Measurements from ENCODE around the gene QSOX2.

Gene QSOX2

GRCh38 chr9:136201609-136202453 lies 43.8 kb downstream of the QSOX2 start:
- no peak for DNase-seq

DNA sequence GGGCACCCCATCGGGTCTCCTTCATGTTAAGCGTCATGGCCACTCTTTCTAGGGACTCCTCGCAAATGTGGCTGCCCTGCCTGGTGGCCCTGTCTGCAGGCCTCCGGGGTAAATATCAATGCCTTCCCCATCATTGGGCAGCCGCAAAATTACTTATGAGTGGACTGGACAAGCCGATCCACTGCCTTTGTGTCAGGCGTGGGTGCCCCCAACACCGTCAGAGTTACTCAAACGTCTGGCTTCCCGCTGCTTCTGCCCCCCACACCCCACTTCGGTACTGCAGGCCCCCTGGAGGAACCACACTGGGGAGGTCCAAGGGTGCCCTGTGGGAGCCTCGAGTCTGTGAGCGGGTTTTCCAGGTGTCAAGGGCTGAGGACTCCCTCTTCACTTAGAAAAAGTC lies 44.4 kb downstream of the QSOX2 start:
- no peak for DNase-seq

DNA sequence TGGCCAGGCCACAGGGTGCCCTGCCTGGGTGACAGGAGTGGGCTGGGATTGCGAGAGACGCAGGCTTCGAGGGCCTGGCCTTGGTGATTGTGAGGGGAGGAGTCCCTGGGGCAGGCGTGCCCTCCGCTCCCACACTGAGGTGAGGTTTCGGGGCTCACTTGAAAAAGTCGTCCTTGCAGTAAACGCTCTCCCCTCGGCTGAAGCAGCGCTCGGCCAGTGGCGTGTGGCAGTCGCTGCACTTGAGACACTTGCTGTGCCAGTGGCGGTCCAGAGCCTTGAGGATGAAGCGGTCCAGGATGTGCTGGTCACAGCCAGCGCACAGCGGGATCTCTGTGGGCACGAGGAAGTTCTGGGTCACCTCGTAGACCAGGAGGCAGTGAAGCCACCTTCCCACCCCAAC lies 45.2 kb downstream of the QSOX2 start:
- DNase-seq: no peak

DNA sequence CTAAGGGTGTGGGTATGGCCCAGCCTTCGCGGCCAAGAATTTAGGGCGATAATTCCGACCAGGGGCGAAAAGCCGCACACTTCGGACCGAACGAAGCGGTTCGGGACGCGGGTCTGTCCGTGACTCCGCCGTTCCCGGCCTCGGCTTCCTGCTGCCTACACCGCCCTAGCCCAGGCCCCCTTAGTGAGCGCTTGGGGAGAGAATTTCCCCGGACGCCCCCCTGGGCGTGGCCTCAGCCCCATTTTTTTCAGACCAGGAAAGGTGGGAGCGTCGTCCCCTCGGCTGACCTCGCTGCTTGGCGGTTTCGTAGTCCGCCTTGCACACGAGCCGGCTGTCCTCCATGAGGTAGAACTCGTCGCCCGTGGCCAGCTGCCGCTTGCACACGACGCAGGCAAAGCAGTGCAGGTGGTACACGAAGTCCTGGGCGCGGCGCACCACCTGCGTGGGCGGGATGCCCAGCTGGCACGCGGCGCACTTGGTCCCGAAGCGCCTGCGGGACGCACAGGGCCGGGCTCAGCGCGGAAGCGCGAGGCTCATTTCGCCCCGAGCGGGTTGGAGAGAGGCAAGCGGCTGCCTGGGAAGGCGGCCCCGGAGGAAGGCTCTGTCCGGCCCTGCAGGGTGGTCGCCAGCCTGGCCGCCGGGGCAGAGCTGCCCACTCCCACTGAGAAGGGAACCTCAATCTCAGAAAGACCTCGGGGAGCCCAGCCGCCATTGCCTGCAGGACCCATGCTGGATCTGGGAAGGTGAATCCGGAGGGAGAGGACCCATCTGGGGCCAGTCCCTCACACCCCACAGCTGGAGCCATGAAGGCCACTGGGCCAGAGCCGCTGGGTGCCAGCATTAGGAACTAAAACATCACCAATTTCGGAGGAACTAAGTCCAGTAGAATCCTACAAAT lies 46.0 kb downstream of the QSOX2 start:
- no peak for DNase-seq

GRCh38 chr9:136198605-136199083 lies 47.0 kb downstream of the QSOX2 start:
- DNase-seq: no peak

GRCh38 chr9:136197930-136198604 lies 47.5 kb downstream of the QSOX2 start:
- DNase-seq: no peak

DNA sequence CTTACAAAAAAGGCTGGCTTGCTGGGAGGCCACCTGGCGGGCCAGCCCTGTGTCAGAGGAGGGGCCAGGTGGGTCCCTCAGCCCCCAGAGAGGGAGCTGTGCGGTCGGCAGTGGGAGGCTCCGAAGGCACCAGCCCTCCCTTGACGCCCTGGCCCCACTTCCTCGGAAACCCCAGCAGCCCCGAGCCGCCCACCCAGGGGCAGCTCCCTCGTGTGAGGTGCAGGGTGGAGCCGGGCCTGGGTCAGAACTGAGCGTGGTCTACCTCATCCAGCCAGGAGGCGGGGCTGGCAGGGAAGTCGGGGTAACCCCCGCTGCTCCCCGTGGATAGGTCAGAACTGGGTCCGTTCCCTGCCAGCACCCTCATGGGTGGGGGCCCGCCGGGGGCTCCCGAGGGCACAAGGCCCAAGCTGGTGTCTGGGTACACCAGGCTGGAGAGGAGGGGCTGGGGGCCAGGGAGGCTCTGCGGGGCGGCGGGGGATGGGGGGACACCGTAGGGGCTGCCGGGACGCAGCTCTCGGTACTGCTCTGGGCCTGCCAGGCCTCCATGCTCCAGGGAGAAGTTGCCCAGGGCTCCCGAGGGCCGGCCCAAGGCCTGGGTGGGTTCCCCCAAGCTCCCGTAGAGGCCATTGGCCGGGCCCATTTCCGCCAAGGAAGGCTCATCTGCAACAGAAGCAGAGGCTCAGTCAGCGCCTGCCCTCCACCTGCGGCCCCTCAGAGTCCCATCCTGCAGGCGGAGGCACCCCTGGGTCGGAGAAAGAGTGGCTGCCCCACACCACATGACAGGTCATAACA lies 48.3 kb downstream of the QSOX2 start:
- DNase-seq: no peak

GRCh38 chr9:136196404-136197083 lies 49.1 kb downstream of the QSOX2 start:
- DNase-seq: no peak

DNA sequence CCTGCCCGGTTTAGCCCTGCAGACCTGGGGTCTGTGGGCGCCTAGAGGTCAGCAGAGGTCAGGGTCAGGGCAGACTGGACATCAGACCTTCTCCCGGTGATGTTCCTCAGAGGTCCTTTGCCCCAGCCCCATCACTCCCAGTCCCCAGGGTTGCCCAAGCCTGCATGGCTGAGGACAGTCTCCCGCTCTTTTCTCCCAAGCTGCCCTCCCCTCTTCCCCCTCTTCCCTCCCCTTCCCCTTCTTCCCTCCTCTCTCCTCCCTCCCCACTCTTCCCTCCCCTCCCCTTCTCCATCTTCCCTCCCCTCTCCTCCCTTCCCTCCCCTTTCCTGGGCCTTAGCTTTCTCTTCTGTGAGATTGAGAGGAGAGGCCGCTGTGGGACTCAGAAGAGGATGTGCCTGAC lies 51.1 kb downstream of the QSOX2 start:
- DNase-seq: no peak

GRCh38 chr9:136193891-136194279 lies 51.7 kb downstream of the QSOX2 start:
- DNase-seq: no peak

GRCh38 chr9:136193127-136193890 lies 52.3 kb downstream of the QSOX2 start:
- DNase-seq: no peak

DNA sequence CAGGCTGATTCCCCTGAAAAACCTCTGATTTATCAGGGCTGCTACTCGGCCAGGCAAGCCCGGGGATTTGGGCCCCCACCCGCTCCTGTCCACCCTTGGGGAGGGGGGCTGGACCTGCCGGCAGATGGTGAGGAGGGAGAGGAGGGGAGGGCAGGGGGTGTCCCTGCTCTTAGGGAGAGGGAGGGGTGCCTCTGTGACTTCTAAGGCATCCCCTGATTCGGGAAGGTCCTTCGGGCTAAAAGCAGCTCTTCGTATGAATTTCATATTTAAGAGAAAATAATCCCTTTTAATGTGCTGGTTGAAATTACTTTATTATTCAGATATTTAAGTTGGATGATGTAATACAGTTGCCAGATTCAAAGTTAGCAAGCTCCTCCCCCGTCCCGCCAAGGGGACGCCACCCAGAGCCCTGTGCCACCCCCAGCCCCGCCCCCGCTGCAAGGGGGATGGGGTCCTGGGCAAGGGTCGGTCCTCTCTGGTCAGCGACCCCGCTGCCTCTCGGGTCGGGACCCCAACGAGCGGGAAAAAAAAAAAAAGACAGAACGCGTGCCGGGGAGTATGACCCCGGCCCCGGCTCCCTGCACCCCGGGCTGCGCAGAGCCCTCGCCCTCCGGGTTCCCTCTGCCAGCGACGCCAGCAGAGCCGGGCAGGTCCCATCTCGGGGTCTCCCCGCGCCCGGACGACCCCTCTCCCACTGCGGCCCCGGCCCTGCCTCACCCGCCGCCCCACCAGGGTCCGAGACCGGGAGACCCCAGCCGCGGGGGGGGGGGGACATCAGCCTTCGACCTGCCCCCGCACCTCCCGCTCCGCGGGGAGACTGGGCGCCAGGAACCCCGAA lies 53.1 kb downstream of the QSOX2 start:
- DNase-seq: no peak

DNA sequence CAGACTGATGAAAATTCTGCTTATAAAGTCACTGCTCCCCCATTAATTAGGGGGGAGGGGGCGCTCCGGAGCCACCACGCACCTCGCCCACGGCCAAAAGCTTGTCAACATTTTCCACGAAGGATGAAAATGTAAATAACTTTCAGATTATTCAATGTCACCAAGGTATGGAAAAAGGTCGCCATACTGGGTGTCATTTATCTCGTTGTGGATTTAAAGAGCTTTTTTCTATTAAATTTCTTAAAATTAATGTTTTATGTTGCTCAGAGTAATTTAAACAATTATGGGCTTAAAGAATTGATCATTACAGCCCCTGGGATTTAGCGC lies 53.7 kb downstream of the QSOX2 start:
- no peak for DNase-seq

DNA sequence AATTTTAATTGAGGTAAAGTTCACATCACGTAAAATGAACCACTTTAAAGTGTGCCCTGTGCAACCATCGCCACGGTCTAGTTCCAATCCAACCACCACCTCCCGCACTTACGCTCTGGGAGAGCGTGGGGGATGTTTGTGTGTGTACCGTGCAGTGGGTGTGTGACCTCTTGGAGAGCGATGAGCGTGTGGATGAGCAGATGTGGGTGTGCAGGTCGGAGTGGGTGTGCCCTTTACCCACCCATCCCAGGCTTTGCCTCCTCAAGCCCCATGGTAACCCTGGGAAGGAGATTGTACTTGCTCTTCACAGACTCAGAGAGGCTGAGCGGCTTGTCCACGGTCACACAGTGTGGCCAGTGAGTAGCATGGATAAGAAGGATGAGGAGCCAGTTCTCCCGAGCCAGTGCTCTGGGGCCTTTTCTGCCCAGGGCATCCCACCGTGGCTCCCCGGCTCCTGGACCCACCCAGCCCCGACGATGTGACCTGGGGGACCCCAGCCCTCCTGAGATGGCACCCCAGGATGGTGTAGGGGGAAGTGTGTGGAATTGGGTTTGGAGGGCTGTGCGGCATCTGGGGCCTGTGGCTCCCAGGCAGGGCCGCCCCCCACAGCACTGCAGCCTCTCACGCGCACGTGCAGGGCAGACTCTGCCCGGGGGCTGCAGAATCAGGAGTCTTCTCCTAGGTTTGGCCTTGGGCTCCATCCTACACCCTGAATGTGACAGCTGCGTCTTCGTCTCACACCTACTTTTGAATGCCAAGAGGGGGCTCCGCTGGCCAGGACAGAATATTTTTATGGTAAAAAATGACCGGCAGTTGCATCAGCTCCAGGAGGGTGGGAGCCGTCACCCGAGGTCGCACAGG lies 54.3 kb downstream of the QSOX2 start:
- DNase-seq: no peak

- no peak for DNase-seq
Measured at GRCh38 chr9:136190656-136191055, 55.0 kb downstream of the QSOX2 start.

- no peak for DNase-seq
Measured at GRCh38 chr9:136190237-136190601, 55.4 kb downstream of the QSOX2 start.

DNA sequence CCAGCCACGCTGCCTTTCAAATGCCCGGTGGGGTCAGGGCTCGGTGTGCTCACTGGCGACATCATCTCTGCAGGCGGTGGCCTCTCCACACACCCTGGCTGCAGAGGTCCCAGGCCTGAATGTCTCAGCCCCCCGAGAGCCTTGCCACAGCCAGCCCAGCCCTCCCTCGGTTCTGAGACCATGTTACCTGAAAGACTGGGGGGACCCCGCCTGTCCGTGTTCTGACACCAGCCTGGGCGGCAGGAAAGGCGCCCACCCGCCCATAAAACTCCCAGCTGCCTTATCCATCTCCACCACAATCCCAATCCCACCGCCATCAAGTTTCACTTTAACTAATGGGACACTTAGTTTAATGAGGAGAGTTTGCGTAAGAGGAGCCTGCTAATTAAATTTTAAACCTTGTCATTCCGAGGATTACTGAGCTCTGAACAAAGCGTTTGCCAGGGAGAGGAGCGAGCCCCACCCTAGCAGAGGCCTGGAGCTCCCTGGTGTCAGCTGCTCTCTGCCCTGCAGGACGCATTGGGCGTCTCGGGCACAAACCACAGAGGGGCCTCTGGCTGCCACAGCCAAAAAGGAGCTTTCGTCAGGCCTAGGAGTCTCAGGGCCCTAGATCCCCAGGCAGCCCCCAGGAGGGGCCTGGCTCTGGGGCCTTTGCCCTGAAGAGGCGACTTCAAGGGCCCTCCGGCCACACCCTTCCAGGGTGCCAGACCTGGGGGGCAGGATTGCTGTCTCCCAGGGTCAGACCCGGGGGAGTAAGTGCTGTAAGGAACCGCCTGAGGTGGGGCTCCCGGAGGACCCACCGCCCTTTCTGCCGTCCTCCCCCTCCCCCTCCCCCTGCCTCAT lies 56.0 kb downstream of the QSOX2 start:
- DNase-seq: no peak

All from SHP77 treated with DMSO at 0.1 percent for 48 hours (cell line).